Measurements from ENCODE around the gene ENOX1.

The ENOX1 gene

GRCh38 chr13:43785650-43786471 lies 911 bp downstream of the ENOX1 start:
- TF ChIP-seq CTCF (IDR thresholded peaks at IDR 0.05) (no peak), ZFX (IDR thresholded peaks at IDR 0.05; ENCODE audit: borderline replicate concordance) (no peak)
- peak overlapping the region; percentile 61 for H3K27ac ChIP-seq

GRCh38 chr13:43785261-43785649 lies 1.5 kb downstream of the ENOX1 start:
- peak overlapping the region; percentile 61 for H3K27ac ChIP-seq
- TF ChIP-seq CTCF (IDR thresholded peaks at IDR 0.05) (no peak), ZFX (IDR thresholded peaks at IDR 0.05; ENCODE audit: borderline replicate concordance) (no peak)

GRCh38 chr13:43784496-43784895 lies 2.3 kb downstream of the ENOX1 start:
- TF ChIP-seq ZFX (IDR thresholded peaks at IDR 0.05; ENCODE audit: borderline replicate concordance) (no peak), CTCF (IDR thresholded peaks at IDR 0.05) (no peak)
- H3K27ac ChIP-seq = peak overlapping the region; percentile 61

GRCh38 chr13:43783820-43784219 lies 3.0 kb downstream of the ENOX1 start:
- no peak overlapping the region for H3K27ac ChIP-seq
- TF ChIP-seq CTCF (IDR thresholded peaks at IDR 0.05) = no peak

GRCh38 chr13:43782686-43783085 lies 4.1 kb downstream of the ENOX1 start:
- no peak overlapping the region for H3K27ac ChIP-seq
- no peak for TF ChIP-seq CTCF (IDR thresholded peaks at IDR 0.05)
- no peak for TF ChIP-seq ZFX (IDR thresholded peaks at IDR 0.05; ENCODE audit: borderline replicate concordance)

GRCh38 chr13:43780666-43781065 lies 6.1 kb downstream of the ENOX1 start:
- TF ChIP-seq CTCF (IDR thresholded peaks at IDR 0.05) = no peak
- no peak for TF ChIP-seq ZFX (IDR thresholded peaks at IDR 0.05; ENCODE audit: borderline replicate concordance)
- H3K27ac ChIP-seq = no peak overlapping the region

GRCh38 chr13:43776501-43777079 lies 10.2 kb downstream of the ENOX1 start:
- TF ChIP-seq ZFX (IDR thresholded peaks at IDR 0.05; ENCODE audit: borderline replicate concordance) (no peak), CTCF (IDR thresholded peaks at IDR 0.05) (no peak)
- no peak overlapping the region for H3K27ac ChIP-seq
